ENCODE measurements around the gene KHK.
"Not testable (repeated sequence)": the region's sequence is repeated elsewhere in the genome, so short reads cannot be mapped to it uniquely, and the experiment has no call there.

KHK gene

DNA sequence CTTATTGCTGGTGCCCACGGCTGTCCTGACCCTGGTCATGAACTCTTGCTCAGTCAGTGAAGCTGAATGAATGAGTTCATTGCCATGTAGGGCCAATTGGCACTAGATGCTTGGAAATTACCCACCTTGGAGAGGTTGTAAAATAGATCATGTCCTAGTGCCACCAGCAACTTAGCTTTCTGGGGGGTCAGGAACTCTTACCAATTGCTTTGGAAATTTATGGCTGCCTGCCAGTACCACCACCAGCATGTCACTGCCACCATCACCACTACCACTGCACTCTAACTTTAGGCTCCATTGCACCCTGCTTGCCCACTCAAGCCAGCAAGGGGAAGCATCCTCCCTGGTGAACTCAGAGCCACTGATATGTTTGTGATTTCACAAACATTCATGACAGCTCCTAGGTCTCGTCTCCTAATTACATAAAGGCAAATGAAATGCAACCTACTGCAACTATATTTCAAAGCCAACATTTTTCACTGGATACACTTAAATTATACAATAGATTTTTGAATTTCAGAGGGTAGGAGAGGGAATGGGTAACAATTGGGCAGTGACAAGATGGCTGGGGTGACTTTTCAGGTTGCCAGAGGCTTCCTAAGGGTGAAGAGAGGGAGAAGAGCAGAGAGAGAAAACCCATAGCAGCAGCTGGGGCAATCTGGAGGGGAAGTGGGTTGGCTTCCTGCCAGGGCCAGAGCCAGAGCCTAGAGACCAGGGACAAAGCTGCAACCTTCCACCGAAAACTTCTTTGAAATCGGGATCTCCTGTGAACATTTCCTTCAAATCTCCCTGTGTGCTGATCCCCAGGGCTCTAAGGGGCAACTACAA, 11.6 kb upstream of the KHK start:
- H3K4me1 ChIP-seq (ENCODE audit: control insufficient read depth, insufficient read depth, low read length, poor library complexity, severe bottlenecking) = peaks cover 9% of the 10 kb centered on the region
- no peaks in the 10 kb centered on the region for H3K9me3 ChIP-seq (ENCODE audit: control insufficient read depth, low read length)
- WGBS, 2 experiments (ENCODE audit: insufficient coverage in 2 of 2) = 92 to 98% methylated on average over 3 to 4 of the region's 4 CpGs
- no peak overlapping the region for H3K4me3 ChIP-seq (ENCODE audit: extremely low read depth, insufficient read depth, low read length, poor library complexity, severe bottlenecking)
- peaks cover 9% of the 10 kb centered on the region for H3K36me3 ChIP-seq (ENCODE audit: control insufficient read depth, insufficient read depth, low read length)
- no peak overlapping the region for H3K27ac ChIP-seq (ENCODE audit: low read depth, low read length, severe bottlenecking)

GRCh38 chr2:27075566-27075871, 11.1 kb upstream of the KHK start:
- 100% methylated on average over 1 to 6 of the region's 6 CpGs for WGBS, 2 experiments (ENCODE audit: insufficient coverage in 2 of 2)
- H3K9me3 ChIP-seq (ENCODE audit: control insufficient read depth, low read length); H3K36me3 ChIP-seq (ENCODE audit: control insufficient read depth, insufficient read depth, low read length); H3K4me1 ChIP-seq (ENCODE audit: control insufficient read depth, insufficient read depth, low read length, poor library complexity, severe bottlenecking); H3K4me3 ChIP-seq (ENCODE audit: extremely low read depth, insufficient read depth, low read length, poor library complexity, severe bottlenecking); H3K27ac ChIP-seq (ENCODE audit: low read depth, low read length, severe bottlenecking): not testable (repeated sequence)

- Histone ChIP-seq H3K4me1 (ENCODE audit: control insufficient read depth, insufficient read depth, low read length, poor library complexity, severe bottlenecking) (peaks cover 3% of the 10 kb centered on the region), H3K36me3 (ENCODE audit: control insufficient read depth, insufficient read depth, low read length) (no peaks in the 10 kb centered on the region), H3K4me3 (ENCODE audit: extremely low read depth, insufficient read depth, low read length, poor library complexity, severe bottlenecking) (no peak overlapping the region), H3K27ac (ENCODE audit: low read depth, low read length, severe bottlenecking) (no peak overlapping the region), H3K9me3 (ENCODE audit: control insufficient read depth, low read length) (no peaks in the 10 kb centered on the region)
- 100% methylated on average over 4 of the region's 4 CpGs for WGBS, 2 experiments (ENCODE audit: insufficient coverage in 2 of 2)
These were observed 10.2 kb upstream of the KHK start for GRCh38 chr2:27076323-27076722.

GRCh38 chr2:27077231-27077630, 9.3 kb upstream of the KHK start:
- H3K4me1 ChIP-seq (ENCODE audit: control insufficient read depth, insufficient read depth, low read length, poor library complexity, severe bottlenecking) = peaks cover 3% of the 10 kb centered on the region
- H3K4me3 ChIP-seq (ENCODE audit: extremely low read depth, insufficient read depth, low read length, poor library complexity, severe bottlenecking) = no peak overlapping the region
- H3K36me3 ChIP-seq (ENCODE audit: control insufficient read depth, insufficient read depth, low read length) = no peaks in the 10 kb centered on the region
- no peak overlapping the region for H3K27ac ChIP-seq (ENCODE audit: low read depth, low read length, severe bottlenecking)
- WGBS, 2 experiments (ENCODE audit: insufficient coverage in 2 of 2) = 88 to 91% methylated on average over 5 to 7 of the region's 7 CpGs
- no peaks in the 10 kb centered on the region for H3K9me3 ChIP-seq (ENCODE audit: control insufficient read depth, low read length)

- H3K36me3 ChIP-seq (ENCODE audit: control insufficient read depth, insufficient read depth, low read length) = no peaks in the 10 kb centered on the region
- peak within 1 kb of the TSS; percentile 64 for H3K27ac ChIP-seq (ENCODE audit: low read depth, low read length, severe bottlenecking)
- WGBS, 2 experiments (ENCODE audit: insufficient coverage in 2 of 2) = 74 to 75% methylated on average over 27 to 34 of the region's 41 CpGs
- no peaks in the 10 kb centered on the region for H3K4me1 ChIP-seq (ENCODE audit: control insufficient read depth, insufficient read depth, low read length, poor library complexity, severe bottlenecking)
- H3K4me3 ChIP-seq (ENCODE audit: extremely low read depth, insufficient read depth, low read length, poor library complexity, severe bottlenecking) = no peak within 1 kb of the TSS
- H3K9me3 ChIP-seq (ENCODE audit: control insufficient read depth, low read length) = no peaks in the 10 kb centered on the region
These were observed 8.0 kb upstream of the KHK start, which contains the start of gene EMILIN1 for GRCh38 chr2:27078267-27079194. EMILIN1 (plus strand) TSS chr2:27078615; CDS start chr2:27079066, 451 bp downstream.

- Histone ChIP-seq H3K4me1 (ENCODE audit: control insufficient read depth, insufficient read depth, low read length, poor library complexity, severe bottlenecking) (peaks cover 6% of the 10 kb centered on the region), H3K9me3 (ENCODE audit: control insufficient read depth, low read length) (no peaks in the 10 kb centered on the region), H3K36me3 (ENCODE audit: control insufficient read depth, insufficient read depth, low read length) (no peaks in the 10 kb centered on the region), H3K4me3 (ENCODE audit: extremely low read depth, insufficient read depth, low read length, poor library complexity, severe bottlenecking) (no peak overlapping the region), H3K27ac (ENCODE audit: low read depth, low read length, severe bottlenecking) (no peak overlapping the region)
- WGBS, 2 experiments (ENCODE audit: insufficient coverage in 2 of 2) = 92 to 94% methylated on average over 11 to 12 of the region's 14 CpGs
These were observed 7.1 kb upstream of the KHK start for GRCh38 chr2:27079233-27080139.

DNA sequence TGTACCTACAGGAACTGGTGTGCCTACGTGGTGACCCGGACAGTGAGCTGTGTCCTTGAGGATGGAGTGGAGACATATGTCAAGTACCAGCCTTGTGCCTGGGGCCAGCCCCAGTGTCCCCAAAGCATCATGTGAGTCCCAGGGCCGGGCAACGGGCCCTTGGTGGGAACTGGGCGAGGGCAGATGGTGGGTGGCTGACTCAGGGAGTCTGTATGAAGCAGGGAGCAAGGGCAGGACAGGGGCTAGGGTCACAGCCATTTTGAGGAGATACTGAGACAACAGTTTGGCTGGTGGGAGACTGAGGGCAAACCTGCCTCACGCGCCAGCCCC, 6.5 kb upstream of the KHK start:
- 94 to 97% methylated on average over 6 to 7 of the region's 7 CpGs for WGBS, 2 experiments (ENCODE audit: insufficient coverage in 2 of 2)
- H3K4me1 ChIP-seq (ENCODE audit: control insufficient read depth, insufficient read depth, low read length, poor library complexity, severe bottlenecking) = peaks cover 6% of the 10 kb centered on the region
- no peaks in the 10 kb centered on the region for H3K36me3 ChIP-seq (ENCODE audit: control insufficient read depth, insufficient read depth, low read length)
- no peak overlapping the region for H3K27ac ChIP-seq (ENCODE audit: low read depth, low read length, severe bottlenecking)
- no peaks in the 10 kb centered on the region for H3K9me3 ChIP-seq (ENCODE audit: control insufficient read depth, low read length)
- H3K4me3 ChIP-seq (ENCODE audit: extremely low read depth, insufficient read depth, low read length, poor library complexity, severe bottlenecking) = no peak overlapping the region

GRCh38 chr2:27080603-27080936, 6.0 kb upstream of the KHK start:
- no peak overlapping the region for H3K4me3 ChIP-seq (ENCODE audit: extremely low read depth, insufficient read depth, low read length, poor library complexity, severe bottlenecking)
- H3K4me1 ChIP-seq (ENCODE audit: control insufficient read depth, insufficient read depth, low read length, poor library complexity, severe bottlenecking) = peaks cover 10% of the 10 kb centered on the region
- WGBS, 2 experiments (ENCODE audit: insufficient coverage in 2 of 2) = 95 to 97% methylated on average over 14 of the region's 14 CpGs
- no peak overlapping the region for H3K27ac ChIP-seq (ENCODE audit: low read depth, low read length, severe bottlenecking)
- no peaks in the 10 kb centered on the region for H3K36me3 ChIP-seq (ENCODE audit: control insufficient read depth, insufficient read depth, low read length)
- H3K9me3 ChIP-seq (ENCODE audit: control insufficient read depth, low read length) = no peaks in the 10 kb centered on the region

DNA sequence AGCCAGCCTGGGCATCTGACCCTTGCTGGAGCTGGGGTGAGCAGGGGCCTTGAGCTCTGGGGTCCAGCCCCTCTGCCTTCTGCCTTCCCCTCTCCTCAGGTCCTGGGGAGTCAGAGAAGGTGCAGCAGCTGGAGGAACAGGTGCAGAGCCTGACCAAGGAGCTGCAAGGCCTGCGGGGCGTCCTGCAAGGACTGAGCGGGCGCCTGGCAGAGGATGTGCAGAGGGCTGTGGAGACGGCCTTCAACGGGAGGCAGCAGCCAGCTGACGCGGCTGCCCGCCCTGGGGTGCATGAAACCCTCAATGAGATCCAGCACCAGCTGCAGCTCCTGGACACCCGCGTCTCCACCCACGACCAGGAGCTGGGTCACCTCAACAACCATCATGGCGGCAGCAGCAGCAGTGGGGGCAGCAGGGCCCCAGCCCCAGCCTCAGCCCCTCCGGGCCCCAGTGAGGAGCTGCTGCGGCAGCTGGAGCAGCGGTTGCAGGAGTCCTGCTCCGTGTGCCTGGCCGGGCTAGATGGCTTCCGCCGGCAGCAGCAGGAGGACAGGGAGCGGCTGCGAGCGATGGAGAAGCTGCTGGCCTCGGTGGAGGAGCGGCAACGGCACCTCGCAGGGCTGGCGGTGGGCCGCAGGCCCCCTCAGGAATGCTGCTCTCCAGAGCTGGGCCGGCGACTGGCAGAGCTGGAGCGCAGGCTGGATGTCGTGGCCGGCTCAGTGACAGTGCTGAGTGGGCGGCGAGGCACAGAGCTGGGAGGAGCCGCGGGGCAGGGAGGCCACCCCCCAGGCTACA, 4.4 kb upstream of the KHK start:
- no peaks in the 10 kb centered on the region for H3K9me3 ChIP-seq (ENCODE audit: control insufficient read depth, low read length)
- 94 to 98% methylated on average over 28 to 38 of the region's 38 CpGs for WGBS, 2 experiments (ENCODE audit: insufficient coverage in 2 of 2)
- H3K36me3 ChIP-seq (ENCODE audit: control insufficient read depth, insufficient read depth, low read length) = no peaks in the 10 kb centered on the region
- no peak overlapping the region for H3K27ac ChIP-seq (ENCODE audit: low read depth, low read length, severe bottlenecking)
- peaks cover 11% of the 10 kb centered on the region for H3K4me1 ChIP-seq (ENCODE audit: control insufficient read depth, insufficient read depth, low read length, poor library complexity, severe bottlenecking)
- H3K4me3 ChIP-seq (ENCODE audit: extremely low read depth, insufficient read depth, low read length, poor library complexity, severe bottlenecking) = no peak overlapping the region
